ENCODE data around the gene PCDHGA6.
"Not testable (repeated sequence)": the region's sequence is repeated elsewhere in the genome, so short reads cannot be mapped to it uniquely, and the experiment has no call there.

The PCDHGA6 gene

DNA sequence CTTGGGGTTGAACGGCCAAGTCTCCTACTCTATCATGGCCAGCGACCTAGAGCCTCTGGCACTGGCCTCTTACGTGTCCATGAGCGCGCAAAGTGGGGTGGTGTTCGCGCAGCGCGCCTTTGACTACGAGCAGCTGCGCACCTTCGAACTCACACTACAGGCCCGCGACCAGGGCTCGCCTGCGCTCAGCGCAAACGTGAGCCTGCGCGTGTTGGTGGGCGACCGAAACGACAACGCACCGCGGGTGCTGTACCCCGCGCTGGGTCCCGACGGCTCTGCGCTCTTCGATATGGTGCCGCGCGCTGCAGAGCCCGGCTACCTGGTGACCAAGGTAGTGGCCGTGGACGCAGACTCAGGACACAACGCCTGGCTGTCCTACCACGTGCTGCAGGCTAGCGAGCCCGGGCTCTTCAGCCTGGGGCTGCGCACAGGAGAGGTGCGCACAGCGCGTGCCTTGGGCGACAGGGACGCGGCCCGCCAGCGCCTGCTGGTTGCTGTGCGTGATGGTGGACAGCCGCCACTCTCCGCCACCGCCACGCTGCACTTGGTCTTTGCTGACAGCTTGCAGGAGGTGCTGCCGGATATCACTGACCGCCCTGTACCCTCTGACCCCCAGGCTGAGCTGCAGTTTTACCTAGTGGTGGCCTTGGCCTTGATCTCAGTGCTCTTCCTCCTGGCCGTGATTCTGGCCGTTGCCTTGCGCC, 26.0 kb downstream of the PCDHGA6 start:
- Histone ChIP-seq H3K27me3 (ENCODE audit: control insufficient read depth in 1 of 2, insufficient read depth in 1 of 2, low read length in 2 of 2) (no peaks in the 10 kb centered on the region), H2BK5ac (ENCODE audit: low read depth, low read length, poor library complexity, severe bottlenecking) (no peak overlapping the region), H2BK12ac (ENCODE audit: low read length in 2 of 2) (no peak overlapping the region), H3K4me1 (ENCODE audit: control insufficient read depth, insufficient read depth, low read depth, low read length) (no peaks in the 10 kb centered on the region), H3K4me2 (ENCODE audit: low read length, poor library complexity, severe bottlenecking) (no peak overlapping the region), H3K4me3 (ENCODE audit: insufficient read depth in 1 of 2, low read depth in 1 of 2, low read length in 2 of 2) (peak overlapping the region; percentile 4 to 70), H4K91ac (ENCODE audit: low read length) (no peak overlapping the region), H3K79me1 (replicated peaks; ENCODE audit: low read length, poor library complexity, severe bottlenecking) (peaks cover 15% of the 10 kb centered on the region), H2BK15ac (ENCODE audit: low read depth, poor library complexity, severe bottlenecking) (no peak overlapping the region), H3K23ac (ENCODE audit: low read length in 2 of 2) (no peak overlapping the region), H3K18ac (ENCODE audit: low read depth in 1 of 2, low read length in 2 of 2) (no peak overlapping the region), H3K14ac (ENCODE audit: low read length in 2 of 2) (no peak overlapping the region), H4K8ac (ENCODE audit: low read length) (no peak overlapping the region), H3K4ac (ENCODE audit: low read depth in 1 of 2, low read length in 2 of 2) (no peak overlapping the region), H2AFZ (ENCODE audit: low read depth, low read length) (no peak overlapping the region), H3K27ac (ENCODE audit: low read length, poor library complexity, severe bottlenecking) (no peak overlapping the region), H3K36me3 (ENCODE audit: control insufficient read depth in 1 of 2, insufficient read depth in 2 of 2, low read depth in 1 of 2, low read length in 2 of 2) (peaks cover 0 to 26% of the 10 kb centered on the region in 2 experiments), H3K9me3 (ENCODE audit: control insufficient read depth, low read length) (peaks cover 60% of the 10 kb centered on the region), H2BK120ac (ENCODE audit: low read depth, low read length) (no peak overlapping the region), H2AK5ac (ENCODE audit: low read length, severe bottlenecking) (no peak overlapping the region), H3K9ac (ENCODE audit: low read length) (no peak overlapping the region)
- no peak for DNase-seq
- WGBS, result 96% methylated on average over 61 of the region's 61 CpGs

DNA sequence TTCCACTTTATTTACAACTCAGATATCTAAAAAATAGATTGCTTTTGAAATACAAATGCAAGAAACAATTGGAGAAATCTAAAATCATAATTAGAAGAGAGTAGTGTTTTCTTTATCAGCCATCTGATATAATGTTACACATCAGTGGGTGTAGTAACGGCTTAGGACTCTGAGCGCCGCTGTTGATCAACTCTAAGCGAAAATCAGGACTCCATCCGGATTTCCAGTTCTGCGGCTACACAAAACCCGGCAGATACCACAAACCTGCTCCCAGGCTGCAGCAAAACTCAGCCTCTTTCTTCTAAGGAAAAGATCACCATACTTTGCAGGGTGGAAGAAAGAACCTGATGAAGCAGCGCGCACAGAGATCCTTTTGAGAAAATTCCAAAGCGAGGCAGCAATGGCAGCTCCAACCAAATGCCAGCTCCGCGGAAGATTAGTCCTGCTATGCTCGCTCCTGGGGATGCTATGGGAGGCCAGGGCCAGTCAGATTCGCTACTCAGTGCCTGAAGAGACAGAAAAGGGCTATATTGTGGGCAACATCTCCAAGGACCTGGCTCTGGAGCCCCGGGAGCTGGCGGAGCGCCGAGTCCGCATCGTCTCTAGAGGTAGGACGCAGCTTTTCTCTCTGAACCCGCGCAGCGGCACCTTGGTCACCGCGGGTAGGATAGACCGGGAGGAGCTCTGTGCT, 29.0 kb downstream of the PCDHGA6 start, which contains the start of gene PCDHGA9:
TSS of gene PCDHGA9 (plus strand) at position 226 of the 691 bp plus-strand sequence. CDS start at position 401, 175 bp downstream.
- Histone ChIP-seq H3K79me1 (replicated peaks; ENCODE audit: low read length, poor library complexity, severe bottlenecking) (peaks cover 13% of the 10 kb centered on the region), H3K4ac (ENCODE audit: low read depth in 1 of 2, low read length in 2 of 2) (no peak within 1 kb of the TSS), H4K8ac (ENCODE audit: low read length) (no peak within 1 kb of the TSS), H3K4me2 (ENCODE audit: low read length, poor library complexity, severe bottlenecking) (no peak within 1 kb of the TSS), H2BK120ac (ENCODE audit: low read depth, low read length) (no peak within 1 kb of the TSS), H2BK15ac (ENCODE audit: low read depth, poor library complexity, severe bottlenecking) (no peak within 1 kb of the TSS), H2AK5ac (ENCODE audit: low read length, severe bottlenecking) (no peak within 1 kb of the TSS), H3K9me3 (ENCODE audit: control insufficient read depth, low read length) (peaks cover 54% of the 10 kb centered on the region), H2BK12ac (ENCODE audit: low read length in 2 of 2) (no peak within 1 kb of the TSS), H3K36me3 (ENCODE audit: control insufficient read depth in 1 of 2, insufficient read depth in 2 of 2, low read depth in 1 of 2, low read length in 2 of 2) (peaks cover 0 to 24% of the 10 kb centered on the region in 2 experiments), H2AFZ (ENCODE audit: low read depth, low read length) (no peak within 1 kb of the TSS), H3K18ac (ENCODE audit: low read depth in 1 of 2, low read length in 2 of 2) (no peak within 1 kb of the TSS), H3K14ac (ENCODE audit: low read length in 2 of 2) (no peak within 1 kb of the TSS), H4K91ac (ENCODE audit: low read length) (no peak within 1 kb of the TSS), H2BK5ac (ENCODE audit: low read depth, low read length, poor library complexity, severe bottlenecking) (no peak within 1 kb of the TSS), H3K27me3 (ENCODE audit: control insufficient read depth in 1 of 2, insufficient read depth in 1 of 2, low read length in 2 of 2) (no peaks in the 10 kb centered on the region), H3K27ac (ENCODE audit: low read length, poor library complexity, severe bottlenecking) (no peak within 1 kb of the TSS), H3K23ac (ENCODE audit: low read length in 2 of 2) (no peak within 1 kb of the TSS), H3K9ac (ENCODE audit: low read length) (peak within 1 kb of the TSS; percentile 53), H3K4me1 (ENCODE audit: control insufficient read depth, insufficient read depth, low read depth, low read length) (no peaks in the 10 kb centered on the region), H3K4me3 (ENCODE audit: insufficient read depth in 1 of 2, low read depth in 1 of 2, low read length in 2 of 2) (peak within 1 kb of the TSS in 1 of 2 experiments; percentile 75)
- WGBS, result 93% methylated on average over 27 of the region's 27 CpGs
- no peak for DNase-seq

DNA sequence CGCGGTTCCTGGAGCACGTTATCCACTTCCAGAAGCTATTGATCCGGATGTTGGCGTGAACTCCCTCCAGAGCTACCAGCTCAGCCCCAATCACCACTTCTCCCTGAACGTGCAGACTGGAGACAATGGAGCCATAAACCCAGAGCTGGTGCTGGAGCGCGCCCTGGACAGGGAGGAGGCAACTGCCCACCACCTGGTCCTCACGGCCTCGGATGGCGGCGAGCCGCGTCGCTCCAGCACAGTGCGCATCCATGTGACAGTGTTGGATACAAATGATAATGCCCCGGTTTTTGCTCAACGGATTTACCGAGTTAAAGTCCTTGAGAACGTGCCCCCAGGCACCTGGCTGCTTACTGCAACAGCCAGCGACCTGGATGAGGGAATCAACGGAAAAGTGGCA, 29.7 kb downstream of the PCDHGA6 start:
- no peak overlapping the region for H3K27ac ChIP-seq (ENCODE audit: low read length, poor library complexity, severe bottlenecking)
- no peak overlapping the region for H3K23ac ChIP-seq (ENCODE audit: low read length in 2 of 2)
- no peak overlapping the region for H3K14ac ChIP-seq (ENCODE audit: low read length in 2 of 2)
- no peak overlapping the region for H2AK5ac ChIP-seq (ENCODE audit: low read length, severe bottlenecking)
- H3K79me1 ChIP-seq (replicated peaks; ENCODE audit: low read length, poor library complexity, severe bottlenecking), result peaks cover 13% of the 10 kb centered on the region
- H3K36me3 ChIP-seq (ENCODE audit: control insufficient read depth in 1 of 2, insufficient read depth in 2 of 2, low read depth in 1 of 2, low read length in 2 of 2), result peaks cover 0 to 28% of the 10 kb centered on the region in 2 experiments
- H3K18ac ChIP-seq (ENCODE audit: low read depth in 1 of 2, low read length in 2 of 2), result no peak overlapping the region
- no peak overlapping the region for H2BK120ac ChIP-seq (ENCODE audit: low read depth, low read length)
- H2BK12ac ChIP-seq (ENCODE audit: low read length in 2 of 2), result no peak overlapping the region
- no peak overlapping the region for H3K9ac ChIP-seq (ENCODE audit: low read length)
- WGBS, result 98% methylated on average over 20 of the region's 22 CpGs
- H2BK15ac ChIP-seq (ENCODE audit: low read depth, poor library complexity, severe bottlenecking), result no peak overlapping the region
- H3K27me3 ChIP-seq (ENCODE audit: control insufficient read depth in 1 of 2, insufficient read depth in 1 of 2, low read length in 2 of 2), result no peaks in the 10 kb centered on the region
- H4K91ac ChIP-seq (ENCODE audit: low read length), result no peak overlapping the region
- no peak overlapping the region for H4K8ac ChIP-seq (ENCODE audit: low read length)
- no peak overlapping the region for H3K4me2 ChIP-seq (ENCODE audit: low read length, poor library complexity, severe bottlenecking)
- no peak overlapping the region for H2AFZ ChIP-seq (ENCODE audit: low read depth, low read length)
- no peak overlapping the region for H3K4ac ChIP-seq (ENCODE audit: low read depth in 1 of 2, low read length in 2 of 2)
- no peak for DNase-seq
- no peak overlapping the region for H2BK5ac ChIP-seq (ENCODE audit: low read depth, low read length, poor library complexity, severe bottlenecking)
- H3K4me1 ChIP-seq (ENCODE audit: control insufficient read depth, insufficient read depth, low read depth, low read length), result no peaks in the 10 kb centered on the region
- H3K4me3 ChIP-seq (ENCODE audit: insufficient read depth in 1 of 2, low read depth in 1 of 2, low read length in 2 of 2), result peak overlapping the region in 1 of 2 experiments; percentile 75
- H3K9me3 ChIP-seq (ENCODE audit: control insufficient read depth, low read length), result peaks cover 54% of the 10 kb centered on the region

DNA sequence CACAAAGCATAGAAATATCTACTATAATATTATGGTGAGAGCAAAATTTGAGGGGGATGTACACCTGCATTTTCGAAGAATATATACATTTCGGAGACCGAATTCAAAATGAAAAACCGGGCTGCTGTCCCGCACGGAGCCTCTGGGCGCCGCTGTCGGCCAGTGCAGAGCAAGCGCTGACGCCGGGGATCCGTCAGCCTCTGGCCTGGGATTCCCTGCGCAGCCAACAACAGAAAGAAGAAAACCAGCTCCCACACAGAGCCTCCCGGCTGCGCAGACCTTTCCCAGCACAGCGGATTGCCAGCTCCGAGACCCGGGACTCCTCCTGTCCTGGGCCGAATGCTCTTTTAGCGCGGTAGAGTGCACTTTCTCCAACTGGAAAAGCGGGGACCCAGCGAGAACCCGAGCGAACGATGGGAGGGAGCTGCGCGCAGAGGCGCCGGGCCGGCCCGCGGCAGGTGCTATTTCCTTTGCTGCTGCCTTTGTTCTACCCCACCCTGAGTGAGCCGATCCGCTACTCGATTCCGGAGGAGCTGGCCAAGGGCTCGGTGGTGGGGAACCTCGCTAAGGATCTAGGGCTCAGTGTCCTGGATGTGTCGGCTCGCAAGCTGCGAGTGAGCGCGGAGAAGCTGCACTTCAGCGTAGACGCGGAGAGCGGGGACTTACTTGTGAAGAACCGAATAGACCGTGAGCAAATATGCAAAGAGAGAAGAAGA, 34.3 kb downstream of the PCDHGA6 start, which contains the start of gene PCDHGB6:
TSS of gene PCDHGB6 (plus strand) at position 232 of the 716 bp plus-strand sequence. CDS start at position 414, 182 bp downstream.
- peak within 1 kb of the TSS; percentile 16 to 67 for H3K18ac ChIP-seq (ENCODE audit: low read depth in 1 of 2, low read length in 2 of 2)
- peak within 1 kb of the TSS; percentile 35 for H3K4me2 ChIP-seq (ENCODE audit: low read length, poor library complexity, severe bottlenecking)
- not testable (repeated sequence) for H2BK120ac ChIP-seq (ENCODE audit: low read depth, low read length); H3K4me1 ChIP-seq (ENCODE audit: control insufficient read depth, insufficient read depth, low read depth, low read length); H3K23ac ChIP-seq (ENCODE audit: low read length in 2 of 2); H3K4ac ChIP-seq (ENCODE audit: low read depth in 1 of 2, low read length in 2 of 2); H2BK12ac ChIP-seq (ENCODE audit: low read length in 2 of 2); H3K14ac ChIP-seq (ENCODE audit: low read length in 2 of 2); H3K27ac ChIP-seq (ENCODE audit: low read length, poor library complexity, severe bottlenecking); H2BK5ac ChIP-seq (ENCODE audit: low read depth, low read length, poor library complexity, severe bottlenecking); H2AK5ac ChIP-seq (ENCODE audit: low read length, severe bottlenecking); H2BK15ac ChIP-seq (ENCODE audit: low read depth, poor library complexity, severe bottlenecking)
- WGBS, result 4% methylated on average over 47 of the region's 51 CpGs
- peak within 1 kb of the TSS; percentile 57 to 72 for H3K4me3 ChIP-seq (ENCODE audit: insufficient read depth in 1 of 2, low read depth in 1 of 2, low read length in 2 of 2)
- H3K79me1 ChIP-seq (replicated peaks; ENCODE audit: low read length, poor library complexity, severe bottlenecking), result peaks cover 24% of the 10 kb centered on the region
- peak; percentile 83 for DNase-seq
- H3K9me3 ChIP-seq (ENCODE audit: control insufficient read depth, low read length), result peaks cover 39% of the 10 kb centered on the region
- H3K36me3 ChIP-seq (ENCODE audit: control insufficient read depth in 1 of 2, insufficient read depth in 2 of 2, low read depth in 1 of 2, low read length in 2 of 2), result peaks cover 0 to 24% of the 10 kb centered on the region in 2 experiments
- peaks cover 0 to 17% of the 10 kb centered on the region in 2 experiments for H3K27me3 ChIP-seq (ENCODE audit: control insufficient read depth in 1 of 2, insufficient read depth in 1 of 2, low read length in 2 of 2)
- peak within 1 kb of the TSS; percentile 26 for H3K9ac ChIP-seq (ENCODE audit: low read length)
- peak within 1 kb of the TSS; percentile 64 for H4K8ac ChIP-seq (ENCODE audit: low read length)
- H4K91ac ChIP-seq (ENCODE audit: low read length), result peak within 1 kb of the TSS; percentile 90
- H2AFZ ChIP-seq (ENCODE audit: low read depth, low read length), result peak within 1 kb of the TSS; percentile 55

Data from mesenchymal stem cell (in vitro differentiated cells and primary cell).